Measurements from ENCODE around the gene OR10A6.

OR10A6 gene

GRCh38 chr11:7901319-7901854, 29.7 kb downstream of the OR10A6 start:
- no peak overlapping the region for H3K4me2 ChIP-seq (ENCODE audit: insufficient read depth, low read length)
- H4K20me1 ChIP-seq (ENCODE audit: insufficient read depth, low read length), result no peaks in the 10 kb centered on the region
- H3K27me3 ChIP-seq (ENCODE audit: insufficient read depth, low read length, poor library complexity), result peaks cover 5% of the 10 kb centered on the region
- no peak overlapping the region for H3K4me3 ChIP-seq (ENCODE audit: low read depth in 1 of 2, low read length in 2 of 2)
- no peaks in the 10 kb centered on the region for H3K9me3 ChIP-seq (ENCODE audit: insufficient read depth, low read length, severe bottlenecking)
- no peak overlapping the region for H2AFZ ChIP-seq (ENCODE audit: low read depth, low read length)
- DNase-seq, result no peak
- H3K4me1 ChIP-seq (ENCODE audit: insufficient read depth, low read length), result no peaks in the 10 kb centered on the region
- H3K9ac ChIP-seq (ENCODE audit: low read depth, low read length), result no peak overlapping the region
- H3K36me3 ChIP-seq (ENCODE audit: insufficient read depth, low read length), result no peaks in the 10 kb centered on the region
- H3K27ac ChIP-seq (ENCODE audit: low read length), result no peak overlapping the region
- H3K79me2 ChIP-seq (ENCODE audit: insufficient read depth, low read length), result no peaks in the 10 kb centered on the region
- ATAC-seq (ENCODE audit: insufficient read depth, low read depth), result no peak
- TF ChIP-seq EZH2 (IDR thresholded peaks at IDR 0.05; ENCODE audit: borderline replicate concordance, low read depth, low read length, severe bottlenecking), result no peak
- no peak for TF ChIP-seq CTCF (IDR thresholded peaks at IDR 0.05; ENCODE audit: borderline replicate concordance, extremely low read depth, low read length, poor library complexity, severe bottlenecking)

- Histone ChIP-seq H3K4me1 (ENCODE audit: insufficient read depth, low read length) (no peaks in the 10 kb centered on the region), H4K20me1 (ENCODE audit: insufficient read depth, low read length) (no peaks in the 10 kb centered on the region), H3K4me3 (ENCODE audit: low read depth in 1 of 2, low read length in 2 of 2) (no peak overlapping the region), H3K27ac (ENCODE audit: low read length) (no peak overlapping the region), H2AFZ (ENCODE audit: low read depth, low read length) (no peak overlapping the region), H3K36me3 (ENCODE audit: insufficient read depth, low read length) (no peaks in the 10 kb centered on the region), H3K9ac (ENCODE audit: low read depth, low read length) (no peak overlapping the region), H3K9me3 (ENCODE audit: insufficient read depth, low read length, severe bottlenecking) (no peaks in the 10 kb centered on the region), H3K4me2 (ENCODE audit: insufficient read depth, low read length) (no peak overlapping the region), H3K27me3 (ENCODE audit: insufficient read depth, low read length, poor library complexity) (peaks cover 5% of the 10 kb centered on the region), H3K79me2 (ENCODE audit: insufficient read depth, low read length) (no peaks in the 10 kb centered on the region)
- DNase-seq (no peak), ATAC-seq (ENCODE audit: insufficient read depth, low read depth) (no peak)
- TF ChIP-seq CTCF (IDR thresholded peaks at IDR 0.05; ENCODE audit: borderline replicate concordance, extremely low read depth, low read length, poor library complexity, severe bottlenecking) (no peak), EZH2 (IDR thresholded peaks at IDR 0.05; ENCODE audit: borderline replicate concordance, low read depth, low read length, severe bottlenecking) (no peak)
Measured at GRCh38 chr11:7900686-7901085, 30.4 kb downstream of the OR10A6 start.

GRCh38 chr11:7899418-7899817, 31.6 kb downstream of the OR10A6 start:
- no peak overlapping the region for H3K27ac ChIP-seq (ENCODE audit: low read length)
- H3K4me2 ChIP-seq (ENCODE audit: insufficient read depth, low read length), result no peak overlapping the region
- H3K4me3 ChIP-seq (ENCODE audit: low read depth in 1 of 2, low read length in 2 of 2), result no peak overlapping the region
- peaks cover 5% of the 10 kb centered on the region for H3K27me3 ChIP-seq (ENCODE audit: insufficient read depth, low read length, poor library complexity)
- H3K9me3 ChIP-seq (ENCODE audit: insufficient read depth, low read length, severe bottlenecking), result no peaks in the 10 kb centered on the region
- H3K4me1 ChIP-seq (ENCODE audit: insufficient read depth, low read length), result no peaks in the 10 kb centered on the region
- H3K79me2 ChIP-seq (ENCODE audit: insufficient read depth, low read length), result no peaks in the 10 kb centered on the region
- TF ChIP-seq EZH2 (IDR thresholded peaks at IDR 0.05; ENCODE audit: borderline replicate concordance, low read depth, low read length, severe bottlenecking) (no peak), CTCF (IDR thresholded peaks at IDR 0.05; ENCODE audit: borderline replicate concordance, extremely low read depth, low read length, poor library complexity, severe bottlenecking) (no peak)
- no peaks in the 10 kb centered on the region for H4K20me1 ChIP-seq (ENCODE audit: insufficient read depth, low read length)
- no peak overlapping the region for H2AFZ ChIP-seq (ENCODE audit: low read depth, low read length)
- no peak for ATAC-seq (ENCODE audit: insufficient read depth, low read depth)
- H3K9ac ChIP-seq (ENCODE audit: low read depth, low read length), result no peak overlapping the region
- DNase-seq, result no peak
- H3K36me3 ChIP-seq (ENCODE audit: insufficient read depth, low read length), result no peaks in the 10 kb centered on the region

All from DND-41 (cell line).